T-helper 17 cell (primary cell): ENCODE data around the gene SLC51A. TPM values are rescaled to one million over a fixed set of nuclear protein-coding genes. Genes with fewer than 3 reads are reported as not detected.

Experiments used
- total RNA-seq, 4 donors: library from RNA in 2 of 4; stranded (reverse) in 2 of 4; gene quantifications; one replicate each; pipeline ENCODE4 v1.2.3 and lab custom pipeline; 2022 to 2026

The SLC51A gene
- total RNA-seq, 2 donors from 2014 or later, result not detected

Other genes with a start within 250 kb of the SLC51A start
- 100 to 1,000 TPM; 218 to 221 TPM for gene TFRC, start 134.4 kb upstream of the SLC51A start, total RNA-seq
- not detected for gene ZDHHC19, start 5.1 kb upstream of the SLC51A start, total RNA-seq
- 10 to 100 TPM; 78.1 to 82.0 TPM for gene PCYT1A, start 71.2 kb downstream of the SLC51A start, total RNA-seq
- gene DYNLT2B, start 101.7 kb downstream of the SLC51A start, total RNA-seq, result 1 to 10 TPM; 4.8 to 6.8 TPM
- not detected for gene TM4SF19, start 121.9 kb downstream of the SLC51A start, total RNA-seq
- 10 to 100 TPM; 58.8 to 86.0 TPM for gene UBXN7, start 215.9 kb downstream of the SLC51A start, total RNA-seq